ENCODE data around the gene GABARAP. TPM values are rescaled to one million over a fixed set of nuclear protein-coding genes. Genes with fewer than 3 reads are reported as not detected.
"Not testable (repeated sequence)": the region's sequence is repeated elsewhere in the genome, so short reads cannot be mapped to it uniquely, and the experiment has no call there.

GABARAP gene
- total RNA-seq, 1 donor from 2014 or later = 908 TPM

DNA sequence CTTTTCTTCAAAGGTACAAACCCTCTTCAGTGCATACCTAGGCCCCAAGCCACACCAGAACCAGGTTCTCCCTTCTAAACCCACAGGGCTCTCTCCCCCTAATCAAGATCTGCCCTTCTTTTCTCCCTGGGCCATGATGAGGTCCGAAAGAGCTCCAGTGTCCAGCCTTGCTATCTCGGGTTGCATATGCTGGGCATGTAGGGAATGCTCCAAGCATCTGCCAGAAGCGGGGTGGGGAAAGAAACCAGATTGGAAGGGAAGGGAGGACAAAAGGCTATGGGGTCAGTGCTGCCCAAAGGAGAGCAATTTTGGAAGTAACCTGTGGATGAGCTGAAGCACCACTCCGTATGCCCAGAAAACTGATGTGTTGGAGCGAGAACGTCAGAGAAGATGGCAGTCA lies 7.0 kb upstream of the GABARAP start:
- H3K9me3 Mint-ChIP-seq (ENCODE audit: unreplicated experiment) = peaks cover 23% of the 10 kb centered on the region
- peaks cover 20% of the 10 kb centered on the region for H3K27me3 Mint-ChIP-seq (ENCODE audit: unreplicated experiment)
- peak overlapping the region; percentile 97 for H3K4me3 Mint-ChIP-seq (ENCODE audit: unreplicated experiment)
- H3K36me3 Mint-ChIP-seq (ENCODE audit: unreplicated experiment) = peaks cover 4% of the 10 kb centered on the region
- peaks cover 44% of the 10 kb centered on the region for H3K4me1 Mint-ChIP-seq (ENCODE audit: low read depth, unreplicated experiment)
- peak overlapping the region; percentile 99 for H3K27ac Mint-ChIP-seq (ENCODE audit: unreplicated experiment)
- no peak for DNase-seq
- TF ChIP-seq, protein P1, sequence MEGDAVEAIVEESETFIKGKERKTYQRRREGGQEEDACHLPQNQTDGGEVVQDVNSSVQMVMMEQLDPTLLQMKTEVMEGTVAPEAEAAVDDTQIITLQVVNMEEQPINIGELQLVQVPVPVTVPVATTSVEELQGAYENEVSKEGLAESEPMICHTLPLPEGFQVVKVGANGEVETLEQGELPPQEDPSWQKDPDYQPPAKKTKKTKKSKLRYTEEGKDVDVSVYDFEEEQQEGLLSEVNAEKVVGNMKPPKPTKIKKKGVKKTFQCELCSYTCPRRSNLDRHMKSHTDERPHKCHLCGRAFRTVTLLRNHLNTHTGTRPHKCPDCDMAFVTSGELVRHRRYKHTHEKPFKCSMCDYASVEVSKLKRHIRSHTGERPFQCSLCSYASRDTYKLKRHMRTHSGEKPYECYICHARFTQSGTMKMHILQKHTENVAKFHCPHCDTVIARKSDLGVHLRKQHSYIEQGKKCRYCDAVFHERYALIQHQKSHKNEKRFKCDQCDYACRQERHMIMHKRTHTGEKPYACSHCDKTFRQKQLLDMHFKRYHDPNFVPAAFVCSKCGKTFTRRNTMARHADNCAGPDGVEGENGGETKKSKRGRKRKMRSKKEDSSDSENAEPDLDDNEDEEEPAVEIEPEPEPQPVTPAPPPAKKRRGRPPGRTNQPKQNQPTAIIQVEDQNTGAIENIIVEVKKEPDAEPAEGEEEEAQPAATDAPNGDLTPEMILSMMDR (IDR thresholded peaks at IDR 0.05; ENCODE audit: partially characterized antibody, unreplicated experiment) = no peak

DNA sequence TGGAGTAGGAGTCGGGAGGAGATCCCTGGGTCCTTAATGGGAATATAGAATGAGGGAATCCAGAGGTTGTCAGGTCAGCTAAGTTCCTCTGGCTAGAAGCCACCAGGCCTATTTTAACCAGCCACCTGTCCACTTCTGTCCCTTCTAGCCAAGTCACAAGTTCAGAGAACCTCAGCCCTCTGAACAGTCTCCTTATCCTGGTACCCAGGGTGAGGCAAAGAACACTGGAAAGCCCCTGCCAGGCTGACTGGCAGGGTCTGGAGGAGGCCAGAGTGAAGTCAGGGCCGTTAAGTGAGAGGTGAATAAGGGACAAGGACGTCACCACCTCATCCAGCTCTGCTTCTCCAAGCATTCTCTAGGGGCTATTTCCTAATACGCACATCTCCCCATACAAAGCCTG lies 6.5 kb upstream of the GABARAP start:
- TF ChIP-seq, protein P1 (IDR thresholded peaks at IDR 0.05; ENCODE audit: partially characterized antibody, unreplicated experiment) = no peak
- Mint-ChIP-seq H3K36me3 (ENCODE audit: unreplicated experiment) (peaks cover 4% of the 10 kb centered on the region), H3K27me3 (ENCODE audit: unreplicated experiment) (peaks cover 20% of the 10 kb centered on the region), H3K4me3 (ENCODE audit: unreplicated experiment) (peak overlapping the region; percentile 97), H3K27ac (ENCODE audit: unreplicated experiment) (peak overlapping the region; percentile 99), H3K9me3 (ENCODE audit: unreplicated experiment) (peaks cover 23% of the 10 kb centered on the region), H3K4me1 (ENCODE audit: low read depth, unreplicated experiment) (peaks cover 44% of the 10 kb centered on the region)
- DNase-seq = no peak

DNA sequence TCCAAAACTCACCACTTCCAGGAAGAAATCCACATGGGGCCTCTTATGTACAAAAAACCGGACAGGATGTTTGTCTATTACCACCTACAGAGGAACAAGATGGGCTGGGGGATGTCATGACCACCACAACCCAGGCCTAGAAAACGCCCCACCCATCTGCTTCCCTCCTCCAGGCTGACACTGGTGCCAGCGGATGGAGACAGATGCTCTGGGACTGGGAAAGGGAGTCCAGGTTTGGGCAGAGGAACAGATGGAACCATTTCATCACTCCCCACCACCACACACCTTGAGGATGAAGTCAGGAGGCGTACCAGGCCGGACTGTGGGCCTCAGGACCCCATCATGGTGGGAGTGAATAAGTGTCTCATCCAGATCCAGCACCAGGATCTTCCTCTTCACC lies 4.5 kb upstream of the GABARAP start:
- peak overlapping the region; percentile 94 for H3K27ac Mint-ChIP-seq (ENCODE audit: unreplicated experiment)
- peak; percentile 54 for DNase-seq
- peak overlapping the region; percentile 75 for H3K4me3 Mint-ChIP-seq (ENCODE audit: unreplicated experiment)
- H3K4me1 Mint-ChIP-seq (ENCODE audit: low read depth, unreplicated experiment) = peaks cover 40% of the 10 kb centered on the region
- H3K9me3 Mint-ChIP-seq (ENCODE audit: unreplicated experiment) = peaks cover 31% of the 10 kb centered on the region
- TF ChIP-seq, protein P1 (IDR thresholded peaks at IDR 0.05; ENCODE audit: partially characterized antibody, unreplicated experiment) = no peak
- peaks cover 29% of the 10 kb centered on the region for H3K27me3 Mint-ChIP-seq (ENCODE audit: unreplicated experiment)
- peaks cover 4% of the 10 kb centered on the region for H3K36me3 Mint-ChIP-seq (ENCODE audit: unreplicated experiment)

DNA sequence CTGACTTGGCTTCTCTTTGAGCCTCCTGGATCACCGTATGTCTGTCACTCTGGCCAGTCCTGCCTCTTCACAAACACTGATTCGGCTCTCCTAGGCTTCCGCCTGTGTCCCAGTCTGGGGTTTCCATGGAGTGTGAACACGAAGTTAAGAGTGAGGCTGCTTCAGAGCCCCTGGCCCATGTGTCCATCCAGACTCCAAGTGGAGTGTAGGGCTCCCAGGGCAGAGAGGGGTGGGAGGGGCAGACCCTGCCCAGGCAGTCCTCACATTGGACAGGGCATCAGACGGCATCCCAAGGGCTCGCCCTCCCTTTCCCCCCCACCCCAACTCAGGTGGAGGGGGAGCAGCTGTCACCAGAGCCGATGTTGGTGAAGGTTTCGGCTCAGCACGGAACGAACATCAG lies 1.6 kb upstream of the GABARAP start:
- H3K4me1 Mint-ChIP-seq (ENCODE audit: low read depth, unreplicated experiment) = peaks cover 35% of the 10 kb centered on the region
- H3K36me3 Mint-ChIP-seq (ENCODE audit: unreplicated experiment) = peaks cover 13% of the 10 kb centered on the region
- peak overlapping the region; percentile 86 for H3K27ac Mint-ChIP-seq (ENCODE audit: unreplicated experiment)
- H3K27me3 Mint-ChIP-seq (ENCODE audit: unreplicated experiment) = peaks cover 33% of the 10 kb centered on the region
- peak overlapping the region; percentile 99 for H3K4me3 Mint-ChIP-seq (ENCODE audit: unreplicated experiment)
- peaks cover 36% of the 10 kb centered on the region for H3K9me3 Mint-ChIP-seq (ENCODE audit: unreplicated experiment)
- not testable (repeated sequence) for DNase-seq

DNA sequence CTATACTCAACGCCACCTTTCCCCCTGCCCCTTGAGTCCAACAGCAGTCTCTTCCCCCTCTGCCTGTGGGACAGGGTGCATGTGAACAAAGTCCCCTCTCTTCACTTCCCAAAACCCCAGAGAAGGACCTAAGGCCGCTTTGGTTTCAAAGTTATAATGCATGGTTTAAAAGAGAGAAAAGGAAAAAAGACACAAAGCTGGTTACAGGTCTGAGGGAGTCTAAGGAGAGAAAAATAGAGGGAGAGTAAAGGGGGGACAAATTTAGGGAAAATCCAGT lies 1.1 kb upstream of the GABARAP start:
- DNase-seq = no peak
- Mint-ChIP-seq H3K9me3 (ENCODE audit: unreplicated experiment) (peaks cover 37% of the 10 kb centered on the region), H3K4me3 (ENCODE audit: unreplicated experiment) (peak overlapping the region; percentile 99), H3K4me1 (ENCODE audit: low read depth, unreplicated experiment) (peaks cover 31% of the 10 kb centered on the region), H3K27me3 (ENCODE audit: unreplicated experiment) (peaks cover 36% of the 10 kb centered on the region), H3K27ac (ENCODE audit: unreplicated experiment) (peak overlapping the region; percentile 99), H3K36me3 (ENCODE audit: unreplicated experiment) (peaks cover 13% of the 10 kb centered on the region)
- TF ChIP-seq, protein P1 (IDR thresholded peaks at IDR 0.05; ENCODE audit: partially characterized antibody, unreplicated experiment) = no peak

All from glutamatergic neuron (in vitro differentiated cells).